HG03457 (cell line): ENCODE data around the gene RPL18A.
"Not testable (repeated sequence)": the region's sequence is repeated elsewhere in the genome, so short reads cannot be mapped to it uniquely, and the experiment has no call there.

ENCODE experiments used
- ATAC-seq: cut with Tn5 transposase; IDR thresholded peaks from one replicate; pipeline ENCODE4 v1.9.1; 2021; ENCODE audit warnings: moderate number of reproducible peaks; ENCODE audit not compliant: unreplicated experiment

The RPL18A gene

DNA sequence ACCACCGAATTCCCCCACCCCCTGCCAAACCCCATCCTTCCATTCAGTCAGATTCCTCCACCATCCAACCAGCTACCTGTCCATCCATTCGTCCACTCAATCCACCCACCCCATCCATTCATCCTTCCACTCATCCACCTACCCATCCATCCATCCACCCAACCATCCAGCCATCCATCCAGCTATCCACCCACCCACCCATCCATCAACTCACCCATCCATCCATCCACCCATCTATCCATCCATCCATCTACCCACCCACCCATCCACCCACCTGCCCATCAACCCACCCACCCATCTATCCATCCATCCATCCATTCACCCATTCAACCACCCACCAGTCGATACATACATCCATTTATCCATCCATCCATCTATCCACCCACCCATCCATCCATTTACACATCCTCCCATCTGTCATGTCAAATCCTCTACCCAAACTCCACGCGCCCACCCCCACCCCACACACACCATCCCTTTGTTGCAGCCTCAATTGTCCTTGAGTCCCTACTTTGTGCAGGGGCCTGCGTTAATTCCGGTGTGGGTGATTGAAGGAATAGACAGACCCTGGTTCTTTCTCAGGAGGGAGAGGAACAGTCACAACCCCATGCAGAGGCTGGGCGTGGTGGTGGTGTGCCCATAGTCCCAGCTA is 6.7 kb downstream of the RPL18A start:
- no peak for ATAC-seq

DNA sequence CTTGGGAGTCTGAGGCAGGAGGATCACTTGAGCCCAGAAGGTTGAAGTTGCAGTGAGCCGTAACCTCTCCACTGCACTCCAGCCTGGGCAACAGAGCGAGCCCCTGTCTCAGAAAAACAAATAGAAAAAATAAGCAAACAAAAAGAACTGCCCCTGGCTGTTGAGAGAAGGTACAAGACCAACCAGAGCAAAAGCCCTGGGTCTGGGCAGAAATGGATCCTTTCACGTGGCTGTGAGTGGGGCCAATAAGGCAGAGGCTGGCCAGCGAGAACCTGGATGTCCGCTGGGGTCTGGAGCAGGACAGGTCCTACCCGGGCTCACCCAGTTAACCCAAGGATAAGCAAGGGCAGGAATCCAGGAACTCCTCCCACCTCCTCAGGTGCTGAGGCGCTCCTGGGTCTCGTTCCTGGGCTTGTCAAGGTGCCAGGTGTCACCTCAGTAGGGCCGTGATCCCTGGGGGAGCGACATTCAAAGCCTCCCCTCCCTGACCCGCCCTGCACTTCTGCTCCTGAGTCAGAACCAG is 7.3 kb downstream of the RPL18A start:
- ATAC-seq: no peak

DNA sequence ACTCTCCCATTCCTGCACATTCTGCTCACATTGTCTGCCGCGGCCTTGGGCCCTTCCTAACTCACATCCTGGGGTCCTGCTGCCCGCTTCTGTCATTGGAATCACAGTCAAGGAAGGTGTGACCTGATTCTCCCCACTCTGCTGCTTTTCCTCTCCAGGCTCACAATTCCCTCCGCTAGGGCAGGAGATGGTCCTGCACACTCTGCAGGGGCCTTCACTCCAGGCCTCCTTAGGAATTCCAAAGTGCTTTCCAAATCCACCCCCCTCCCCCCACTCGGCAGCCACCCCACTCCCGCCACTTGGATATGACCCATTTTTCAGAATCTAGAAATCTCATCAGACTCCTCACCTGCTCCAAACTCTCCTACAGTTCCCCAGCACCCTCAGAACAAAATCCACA is 9.0 kb downstream of the RPL18A start:
- no peak for ATAC-seq

DNA sequence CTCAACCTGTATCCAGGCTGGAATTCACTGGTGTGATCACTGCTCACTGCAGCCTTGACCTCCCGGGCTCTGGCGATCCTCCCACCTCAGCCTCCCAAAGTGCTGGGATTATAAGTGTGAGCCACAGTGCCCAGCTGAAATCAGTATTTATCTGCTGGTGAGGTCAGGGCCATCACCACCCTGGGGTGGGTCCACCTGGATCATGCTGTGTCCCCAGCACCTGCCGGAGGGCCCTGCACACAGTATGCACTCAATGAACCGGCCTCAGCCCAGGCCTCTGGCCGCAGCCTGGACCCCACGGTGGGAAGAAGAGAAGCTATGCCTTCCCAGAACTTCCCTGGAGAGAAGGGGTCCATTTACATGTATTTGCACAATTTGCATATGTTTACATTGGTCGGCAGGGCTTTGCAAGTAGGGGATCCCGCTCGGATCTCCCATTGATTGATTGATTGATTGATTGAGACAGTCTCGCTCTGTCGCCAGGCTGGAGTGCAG is 9.5 kb downstream of the RPL18A start:
- ATAC-seq: no peak

DNA sequence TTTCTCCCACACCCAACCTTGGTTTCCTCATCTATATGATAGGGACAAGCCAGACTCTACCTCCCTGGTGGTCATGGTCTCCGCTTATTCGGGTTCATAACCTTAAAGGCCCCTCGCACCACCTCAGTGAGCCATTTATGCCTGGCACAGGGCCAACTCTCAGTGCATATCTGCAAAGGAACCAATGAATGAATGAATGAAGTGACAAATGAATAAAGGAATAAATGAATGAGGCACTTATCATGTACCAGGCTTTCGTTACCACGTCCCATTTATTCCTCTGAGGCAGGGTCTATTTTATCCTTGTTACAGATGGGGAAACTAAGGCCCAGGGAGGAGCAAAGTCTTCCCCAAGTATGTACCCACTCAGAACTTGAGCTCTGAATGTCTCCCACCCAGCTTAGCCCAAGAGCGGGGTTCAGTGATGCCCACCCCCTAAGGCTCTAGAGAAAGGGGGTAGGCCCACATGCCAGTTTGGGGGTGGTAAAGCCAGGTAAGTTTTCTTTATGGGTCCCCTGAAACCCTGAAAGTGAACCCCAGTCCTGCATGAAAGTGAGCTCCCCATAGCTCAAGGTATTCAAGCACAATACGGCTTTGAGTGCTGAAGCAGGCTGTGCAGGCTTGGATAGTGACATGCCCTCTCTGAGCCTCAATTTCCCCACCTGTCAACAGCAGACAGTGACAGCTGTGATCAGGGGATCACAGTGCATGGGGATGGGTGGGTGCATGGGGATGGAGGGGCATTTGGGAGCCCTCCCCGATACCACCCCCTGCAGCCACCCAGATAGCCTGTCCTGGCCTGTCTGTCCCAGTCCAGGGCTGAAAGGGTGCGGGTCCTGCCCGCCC is 11.5 kb downstream of the RPL18A start:
- no peak for ATAC-seq

DNA sequence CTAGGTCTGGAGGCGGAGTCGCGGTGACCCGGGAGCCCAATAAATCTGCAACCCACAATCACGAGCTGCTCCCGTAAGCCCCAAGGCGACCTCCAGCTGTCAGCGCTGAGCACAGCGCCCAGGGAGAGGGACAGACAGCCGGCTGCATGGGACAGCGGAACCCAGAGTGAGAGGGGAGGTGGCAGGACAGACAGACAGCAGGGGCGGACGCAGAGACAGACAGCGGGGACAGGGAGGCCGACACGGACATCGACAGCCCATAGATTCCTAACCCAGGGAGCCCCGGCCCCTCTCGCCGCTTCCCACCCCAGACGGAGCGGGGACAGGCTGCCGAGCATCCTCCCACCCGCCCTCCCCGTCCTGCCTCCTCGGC is 12.2 kb downstream of the RPL18A start, which contains the start of gene SLC5A5:
TSS of gene SLC5A5 (plus strand) at position 68 of the 373 bp plus-strand sequence. CDS start 375 bp downstream, outside the sequence.
- no peak for ATAC-seq

DNA sequence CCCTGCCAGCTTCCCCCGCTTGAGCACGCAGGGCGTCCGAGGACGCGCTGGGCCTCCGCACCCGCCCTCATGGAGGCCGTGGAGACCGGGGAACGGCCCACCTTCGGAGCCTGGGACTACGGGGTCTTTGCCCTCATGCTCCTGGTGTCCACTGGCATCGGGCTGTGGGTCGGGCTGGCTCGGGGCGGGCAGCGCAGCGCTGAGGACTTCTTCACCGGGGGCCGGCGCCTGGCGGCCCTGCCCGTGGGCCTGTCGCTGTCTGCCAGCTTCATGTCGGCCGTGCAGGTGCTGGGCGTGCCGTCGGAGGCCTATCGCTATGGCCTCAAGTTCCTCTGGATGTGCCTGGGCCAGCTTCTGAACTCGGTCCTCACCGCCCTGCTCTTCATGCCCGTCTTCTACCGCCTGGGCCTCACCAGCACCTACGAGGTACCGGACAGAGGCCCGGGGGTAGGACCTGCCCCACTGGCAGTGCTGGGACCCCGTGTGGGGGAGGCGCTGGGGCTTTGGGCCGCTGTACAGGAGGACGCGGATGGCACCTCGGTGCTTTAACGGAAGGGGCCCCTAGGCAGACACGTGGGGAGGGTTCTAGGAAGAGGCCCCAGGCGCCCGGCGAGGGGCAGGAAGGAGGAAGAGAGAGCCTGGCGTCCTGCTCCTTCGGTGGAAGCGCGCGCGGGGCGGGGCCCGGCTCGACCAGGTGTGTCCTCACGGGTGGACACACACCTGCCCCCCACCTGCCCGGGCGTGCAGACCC is 12.7 kb downstream of the RPL18A start:
- no peak for ATAC-seq

DNA sequence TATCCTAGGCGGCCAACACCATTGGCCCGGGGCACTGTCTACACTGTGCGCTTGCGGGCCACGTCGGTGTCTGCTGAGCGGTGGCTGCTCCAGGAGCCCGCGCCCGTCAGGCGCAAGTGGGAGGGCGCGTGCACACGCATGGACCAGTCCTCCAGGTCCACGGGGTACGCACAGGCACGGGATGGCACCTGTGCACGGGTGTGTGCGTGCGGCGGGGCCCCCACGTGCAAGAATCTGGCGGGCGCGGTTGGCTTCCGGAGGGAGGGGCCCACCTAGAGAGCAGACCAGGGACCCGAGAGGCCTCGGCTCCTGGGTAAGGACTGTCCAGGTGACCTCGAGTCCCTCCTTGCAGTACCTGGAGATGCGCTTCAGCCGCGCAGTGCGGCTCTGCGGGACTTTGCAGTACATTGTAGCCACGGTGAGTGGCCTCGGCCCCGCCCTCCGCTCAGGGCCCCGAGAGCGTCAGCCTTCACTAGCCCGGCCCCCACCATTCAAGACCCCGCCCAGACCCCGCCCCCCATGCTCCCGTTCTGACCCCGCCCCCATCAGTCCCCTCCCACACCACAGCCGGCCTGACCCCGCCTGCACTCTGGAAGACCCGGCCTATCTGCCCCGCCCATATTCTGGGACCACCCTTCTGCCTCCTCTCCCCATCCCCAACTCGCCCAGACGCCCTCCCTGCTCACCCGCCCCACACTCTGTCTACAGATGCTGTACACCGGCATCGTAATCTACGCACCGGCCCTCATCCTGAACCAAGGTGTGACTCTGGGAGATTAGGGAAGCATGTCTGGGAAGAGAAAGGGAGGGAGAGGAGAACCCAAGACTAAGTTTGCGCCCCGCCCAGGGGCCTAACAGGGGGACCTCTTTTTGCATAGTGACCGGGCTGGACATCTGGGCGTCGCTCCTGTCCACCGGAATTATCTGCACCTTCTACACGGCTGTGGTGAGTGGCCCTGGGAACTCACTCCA is 14.4 kb downstream of the RPL18A start:
- no peak for ATAC-seq

DNA sequence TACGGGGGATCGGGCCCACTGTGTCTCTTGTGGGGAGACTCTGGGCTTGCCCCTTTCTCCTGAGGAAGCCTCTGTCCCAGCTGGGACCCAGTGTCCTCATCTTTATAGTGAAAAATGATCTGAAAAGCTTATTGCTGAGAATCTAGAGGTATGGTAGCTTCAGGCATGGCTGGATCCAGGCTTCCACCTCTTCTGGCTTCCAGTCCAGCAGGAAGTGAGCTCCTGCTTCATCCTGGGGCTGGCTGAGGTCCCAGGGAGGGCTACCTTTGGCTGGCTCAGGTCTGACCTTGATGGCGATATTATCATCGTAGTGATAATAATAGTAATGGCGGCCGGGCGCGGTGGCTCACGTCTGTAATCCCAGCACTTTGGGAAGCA is 15.0 kb downstream of the RPL18A start:
- ATAC-seq: no peak

DNA sequence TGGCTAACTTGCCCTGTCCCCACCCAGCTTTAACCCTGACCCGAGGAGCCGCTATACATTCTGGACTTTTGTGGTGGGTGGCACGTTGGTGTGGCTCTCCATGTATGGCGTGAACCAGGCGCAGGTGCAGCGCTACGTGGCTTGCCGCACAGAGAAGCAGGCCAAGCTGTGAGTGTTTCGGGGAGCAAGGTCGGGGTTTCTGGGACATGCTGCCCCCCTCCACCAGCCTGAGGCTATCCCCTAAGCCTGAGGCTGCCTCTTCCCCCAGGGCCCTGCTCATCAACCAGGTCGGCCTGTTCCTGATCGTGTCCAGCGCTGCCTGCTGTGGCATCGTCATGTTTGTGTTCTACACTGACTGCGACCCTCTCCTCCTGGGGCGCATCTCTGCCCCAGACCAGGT is 18.0 kb downstream of the RPL18A start:
- no peak for ATAC-seq

DNA sequence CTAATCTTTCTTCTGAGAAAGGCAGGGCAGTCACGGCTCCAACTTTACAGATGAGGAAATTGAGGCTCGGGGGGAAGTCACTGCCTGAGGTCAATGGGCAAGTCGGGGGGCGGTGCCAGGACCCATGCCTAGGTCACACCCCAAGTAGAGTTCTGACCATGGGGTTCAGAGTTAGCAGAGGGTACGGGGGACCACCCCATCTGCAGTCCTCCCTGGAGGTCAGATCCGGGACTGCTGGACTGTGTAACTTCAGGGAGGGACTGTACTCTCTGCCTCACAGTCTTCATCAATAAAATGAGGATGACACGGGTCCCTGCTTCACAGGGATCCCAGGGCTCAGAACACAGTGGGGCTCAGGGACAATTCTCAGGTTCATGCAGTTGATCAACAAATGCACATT is 19.8 kb downstream of the RPL18A start:
- no peak for ATAC-seq

DNA sequence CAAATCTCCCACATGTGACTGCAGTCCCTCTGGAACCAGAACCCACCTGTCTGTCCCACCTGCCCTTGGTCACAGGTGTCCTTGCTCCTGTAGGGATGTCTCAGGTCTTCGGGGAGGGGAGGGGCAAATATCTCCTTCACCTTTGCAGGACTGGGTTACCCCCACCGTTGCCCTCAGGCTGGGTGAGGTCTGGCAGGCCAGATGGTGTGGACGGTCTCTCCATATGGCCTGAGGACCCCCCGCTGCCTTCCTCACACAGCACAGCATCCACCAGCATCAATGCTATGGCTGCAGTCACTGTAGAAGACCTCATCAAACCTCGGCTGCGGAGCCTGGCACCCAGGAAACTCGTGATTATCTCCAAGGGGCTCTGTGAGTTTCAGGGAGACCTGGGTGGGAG is 22.0 kb downstream of the RPL18A start:
- ATAC-seq: no peak

DNA sequence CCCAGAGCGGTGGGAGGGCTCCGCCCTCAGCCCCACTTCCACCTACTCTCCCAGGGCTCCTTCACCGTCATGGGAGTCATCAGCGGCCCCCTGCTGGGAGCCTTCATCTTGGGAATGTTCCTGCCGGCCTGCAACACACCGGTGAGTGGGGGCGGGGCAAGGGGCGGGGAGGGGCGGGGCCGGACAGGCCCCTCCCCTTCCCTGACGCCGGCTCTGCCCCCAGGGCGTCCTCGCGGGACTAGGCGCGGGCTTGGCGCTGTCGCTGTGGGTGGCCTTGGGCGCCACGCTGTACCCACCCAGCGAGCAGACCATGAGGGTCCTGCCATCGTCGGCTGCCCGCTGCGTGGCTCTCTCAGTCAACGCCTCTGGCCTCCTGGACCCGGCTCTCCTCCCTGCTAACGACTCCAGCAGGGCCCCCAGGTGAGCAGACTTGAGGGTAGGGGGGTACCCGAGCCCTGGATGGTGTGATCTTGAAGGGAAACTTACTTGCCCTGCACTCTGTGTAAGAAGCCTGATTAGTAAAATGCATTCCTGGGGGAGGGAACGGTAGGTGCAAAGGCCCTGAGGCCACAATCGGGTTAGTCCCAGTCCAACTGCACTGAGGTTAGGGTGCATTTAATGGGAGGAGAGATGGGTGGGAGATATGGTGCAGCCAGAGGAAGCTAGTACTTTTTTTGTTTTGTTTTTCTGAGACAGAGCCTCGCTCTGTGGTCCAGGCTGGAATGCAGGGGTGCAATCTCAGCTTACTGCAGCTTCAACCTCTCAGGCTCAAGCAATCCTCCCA is 24.1 kb downstream of the RPL18A start:
- ATAC-seq: no peak

DNA sequence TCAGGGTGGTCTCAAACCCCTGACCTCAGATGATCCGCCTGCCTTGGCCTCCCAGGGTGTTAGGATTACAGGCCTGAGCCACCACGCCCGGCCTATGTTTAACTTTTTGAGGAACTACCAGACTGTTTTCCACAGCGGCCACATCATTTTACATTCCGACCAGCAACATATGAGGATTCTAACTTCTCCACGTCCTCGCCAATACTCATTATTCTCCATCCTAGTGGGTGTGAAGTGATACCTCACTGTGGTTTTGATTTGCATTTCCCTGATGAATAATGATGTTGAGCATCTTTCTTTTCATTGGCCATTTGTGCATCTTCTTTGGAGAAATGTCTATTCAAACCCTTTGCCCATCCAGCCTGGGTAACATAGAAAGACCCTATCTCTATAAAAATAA is 26.8 kb downstream of the RPL18A start:
- ATAC-seq: no peak

DNA sequence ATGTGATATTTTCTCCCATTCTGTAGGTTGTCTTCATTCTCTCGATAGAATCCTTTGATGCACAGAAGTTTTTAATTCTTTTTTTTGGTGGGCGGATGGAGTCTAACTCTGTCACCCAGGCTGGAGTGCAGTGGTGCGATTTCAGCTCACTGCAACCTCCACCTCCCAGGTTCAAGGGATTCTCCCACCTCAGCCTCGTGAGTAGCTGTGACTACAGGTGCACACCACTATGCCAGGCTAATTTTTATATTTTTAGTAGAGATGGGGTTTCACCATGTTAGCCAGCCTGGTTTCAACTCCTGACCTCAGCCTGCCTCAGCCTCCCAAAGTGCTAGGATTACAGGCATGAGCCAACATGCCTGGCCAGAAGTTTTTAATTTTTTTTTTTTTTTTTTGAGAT is 27.5 kb downstream of the RPL18A start:
- not testable (repeated sequence) for ATAC-seq

DNA sequence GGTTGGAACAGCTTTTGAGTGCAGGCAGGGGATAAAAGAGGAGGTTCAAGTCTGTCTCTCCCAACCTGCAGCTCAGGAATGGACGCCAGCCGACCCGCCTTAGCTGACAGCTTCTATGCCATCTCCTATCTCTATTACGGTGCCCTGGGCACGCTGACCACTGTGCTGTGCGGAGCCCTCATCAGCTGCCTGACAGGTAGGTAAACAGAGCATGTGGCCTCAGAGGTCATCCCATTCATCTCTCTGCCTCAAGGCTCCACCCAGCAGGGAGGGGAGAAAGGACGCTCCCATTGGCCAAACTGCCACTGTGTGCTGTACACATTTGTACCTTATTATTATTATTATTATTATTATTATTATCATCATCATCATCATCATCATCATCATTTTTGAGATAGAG is 28.6 kb downstream of the RPL18A start:
- no peak for ATAC-seq

DNA sequence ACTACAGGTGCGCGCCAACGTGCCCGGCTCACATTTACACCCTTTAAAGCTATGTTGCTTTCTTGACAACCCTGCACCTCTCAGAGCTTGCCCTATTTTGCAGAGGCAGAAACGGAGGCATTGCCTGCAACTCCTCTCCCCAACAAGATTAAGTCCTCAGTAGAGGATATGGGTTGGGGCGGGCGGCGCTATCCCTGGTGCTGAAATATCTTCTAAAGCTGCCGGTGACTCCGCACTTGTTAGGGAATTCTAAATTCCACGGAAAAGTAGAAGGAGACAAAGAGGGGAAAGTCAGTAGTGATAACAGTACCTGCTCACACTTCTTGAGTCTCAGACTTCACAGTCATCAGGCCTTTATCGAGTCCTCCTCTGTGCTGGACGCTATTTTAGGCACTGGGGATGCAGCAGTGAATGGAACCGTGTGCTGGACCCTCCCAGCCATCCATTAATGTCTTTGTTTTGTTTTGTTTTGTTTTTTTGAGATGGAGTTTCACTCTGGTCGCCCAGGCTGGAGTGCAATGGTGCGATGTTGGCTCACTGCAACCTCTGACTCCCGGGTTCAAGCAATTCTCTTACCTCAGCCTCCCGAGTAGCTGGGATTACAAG is 30.0 kb downstream of the RPL18A start:
- ATAC-seq: no peak

DNA sequence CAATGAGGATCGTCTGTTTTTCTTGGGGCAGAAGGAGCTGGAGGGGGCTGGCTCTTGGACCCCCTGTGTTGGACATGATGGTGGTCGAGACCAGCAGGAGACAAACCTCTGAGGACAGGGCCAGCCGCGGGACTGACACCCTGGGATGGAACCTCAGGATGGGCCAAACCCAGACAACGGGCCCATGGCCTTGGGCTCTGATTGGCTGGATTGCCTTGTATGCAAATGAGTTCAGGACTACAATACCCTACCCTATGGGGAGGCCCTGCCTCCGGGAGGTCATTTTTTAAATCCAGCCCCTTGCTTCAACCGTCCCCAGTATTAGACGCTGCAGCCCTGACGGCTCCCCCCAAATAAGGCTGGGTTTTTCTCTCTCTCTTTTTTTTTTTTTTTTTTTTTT is 34.1 kb downstream of the RPL18A start:
- ATAC-seq: no peak

DNA sequence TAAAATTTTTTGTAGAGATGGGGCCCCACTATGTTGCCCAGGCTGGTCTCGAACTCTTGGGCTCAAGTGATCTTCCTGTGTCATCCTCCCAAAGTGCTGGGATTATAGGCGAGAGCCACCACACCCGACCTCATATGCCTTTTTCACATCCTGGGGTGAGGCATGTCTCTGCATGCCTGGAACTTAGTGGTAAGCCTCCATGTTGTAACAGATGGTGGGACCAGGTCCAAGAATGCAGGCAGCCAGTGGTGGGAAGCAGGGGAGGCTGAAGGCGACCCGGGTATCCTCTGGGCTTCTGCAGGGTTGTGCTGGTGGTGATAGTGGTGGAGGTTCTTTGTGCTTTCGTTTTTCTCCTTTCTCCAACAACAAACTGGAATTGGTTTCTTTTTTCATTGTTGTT is 43.0 kb downstream of the RPL18A start:
- ATAC-seq: no peak
